Measurements from ENCODE around the gene ASAP3.

- TF ChIP-seq CTCF (IDR thresholded peaks at IDR 0.05; ENCODE audit: low read depth, low read length, poor library complexity, severe bottlenecking) (no peak), EZH2phosphoT487 (IDR thresholded peaks at IDR 0.05; ENCODE audit: borderline replicate concordance, low read length) (no peak)
These were observed 82.7 kb downstream of the ASAP3 start for GRCh38 chr1:23401313-23401712.
